ENCODE results near the gene SCUBE2.
A peak's percentile ranks its signal among the peaks of the same experiment; 100 is the strongest.
"Not testable (repeated sequence)": the region's sequence is repeated elsewhere in the genome, so short reads cannot be mapped to it uniquely, and the experiment has no call there.

SCUBE2 gene

DNA sequence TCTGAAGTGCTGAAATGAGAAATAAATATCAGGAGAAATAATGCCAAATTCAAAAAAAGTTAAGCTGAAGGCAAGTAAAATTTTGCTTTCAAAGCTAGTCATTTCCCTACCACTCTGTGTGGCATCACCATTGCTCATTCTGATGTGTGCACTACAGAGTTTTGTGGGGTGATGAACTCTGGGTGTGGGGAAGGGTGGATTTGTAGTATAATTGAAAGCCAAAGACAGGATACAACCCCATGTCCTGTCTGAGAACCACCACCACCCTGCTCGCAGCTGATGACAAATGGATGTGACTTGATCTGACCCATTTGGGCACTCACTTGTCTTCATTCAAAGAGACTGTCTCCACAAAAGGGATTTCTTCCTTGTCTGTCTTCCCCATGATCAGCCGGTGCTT lies 107.8 kb downstream of the SCUBE2 start:
- FAIRE-seq (no peak), DNase-seq (ENCODE audit: extremely low spot score, insufficient read length, low read depth) (no peak)

DNA sequence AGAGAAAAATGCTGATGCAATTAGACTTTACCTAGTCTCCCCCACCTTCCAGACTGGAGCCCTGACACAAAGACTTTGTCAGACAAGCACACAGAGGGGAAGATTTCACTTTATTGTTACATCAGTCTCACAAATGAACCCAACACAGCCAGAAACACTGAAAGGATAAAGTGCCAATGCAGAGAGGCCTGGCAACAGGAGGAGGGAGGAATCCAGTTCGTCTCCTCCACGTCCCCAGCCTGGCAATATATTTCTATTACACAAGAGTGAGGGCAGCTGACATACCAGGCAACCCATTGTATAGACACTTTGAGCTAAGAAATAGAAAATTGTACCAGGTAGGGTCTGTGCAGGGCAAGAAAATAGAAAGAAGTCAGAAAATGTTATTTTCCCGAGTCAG lies 110.9 kb downstream of the SCUBE2 start:
- no peak for DNase-seq (ENCODE audit: extremely low spot score, insufficient read length, low read depth)
- no peak for FAIRE-seq

DNA sequence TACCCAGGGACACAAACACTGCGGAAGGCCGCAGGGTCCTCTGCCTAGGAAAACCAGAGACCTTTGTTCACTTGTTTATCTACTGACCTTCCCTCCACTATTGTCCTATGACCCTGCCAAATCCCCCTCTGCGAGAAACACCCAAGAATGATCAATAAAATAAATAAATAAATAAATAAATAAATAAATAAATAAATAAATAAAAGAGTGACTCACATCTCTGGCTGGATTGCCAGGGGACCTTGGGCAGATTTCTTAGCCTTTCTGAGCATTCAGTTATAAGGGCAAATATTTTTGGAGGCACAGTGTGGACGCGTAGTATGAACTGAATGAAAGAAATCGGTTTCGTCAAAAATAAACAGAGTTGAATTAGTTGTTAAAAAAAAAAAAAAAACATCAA lies 112.0 kb downstream of the SCUBE2 start:
- not testable (repeated sequence) for DNase-seq (ENCODE audit: extremely low spot score, insufficient read length, low read depth)
- peak; percentile 9 for FAIRE-seq

DNA sequence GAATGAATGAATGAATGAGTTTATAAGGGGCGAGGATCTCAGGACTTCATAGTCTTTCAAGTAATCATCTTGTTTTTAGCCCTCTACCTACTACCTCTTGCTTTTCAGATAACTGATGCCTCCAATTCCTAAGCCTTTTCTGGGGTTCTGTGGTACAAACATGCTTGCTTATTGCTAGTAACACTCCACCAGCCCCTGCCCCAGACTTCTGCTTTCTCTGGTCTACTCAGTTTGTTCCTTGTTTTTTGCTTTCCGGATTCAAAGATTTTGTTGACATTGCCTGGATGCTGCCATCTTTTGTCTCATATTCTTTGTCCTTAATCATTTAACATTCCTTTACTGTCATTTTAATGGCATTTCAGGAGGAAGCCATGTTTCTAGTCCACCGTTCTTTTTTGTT lies 118.3 kb downstream of the SCUBE2 start:
- DNase-seq (ENCODE audit: extremely low spot score, insufficient read length, low read depth), result no peak
- no peak for FAIRE-seq

DNA sequence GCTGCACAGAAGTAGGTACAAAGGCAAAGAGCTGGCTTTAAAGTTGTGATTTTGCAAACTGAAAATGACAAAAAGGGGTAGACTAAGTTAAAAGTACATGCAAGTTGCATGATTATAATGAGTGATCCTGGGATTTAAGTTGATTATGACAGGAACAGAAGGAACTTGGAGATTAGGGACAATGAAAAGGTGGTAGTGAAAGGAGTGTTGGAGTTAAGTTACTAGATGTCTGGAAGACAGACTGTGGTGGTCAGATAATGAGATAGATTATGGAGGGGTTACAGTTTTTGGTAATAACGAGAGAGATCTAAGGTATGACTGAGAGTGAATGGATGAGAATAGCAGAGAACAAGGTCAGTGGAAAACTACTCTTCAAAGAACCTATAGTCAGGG lies 119.5 kb downstream of the SCUBE2 start:
- FAIRE-seq (no peak), DNase-seq (ENCODE audit: extremely low spot score, insufficient read length, low read depth) (no peak)

DNA sequence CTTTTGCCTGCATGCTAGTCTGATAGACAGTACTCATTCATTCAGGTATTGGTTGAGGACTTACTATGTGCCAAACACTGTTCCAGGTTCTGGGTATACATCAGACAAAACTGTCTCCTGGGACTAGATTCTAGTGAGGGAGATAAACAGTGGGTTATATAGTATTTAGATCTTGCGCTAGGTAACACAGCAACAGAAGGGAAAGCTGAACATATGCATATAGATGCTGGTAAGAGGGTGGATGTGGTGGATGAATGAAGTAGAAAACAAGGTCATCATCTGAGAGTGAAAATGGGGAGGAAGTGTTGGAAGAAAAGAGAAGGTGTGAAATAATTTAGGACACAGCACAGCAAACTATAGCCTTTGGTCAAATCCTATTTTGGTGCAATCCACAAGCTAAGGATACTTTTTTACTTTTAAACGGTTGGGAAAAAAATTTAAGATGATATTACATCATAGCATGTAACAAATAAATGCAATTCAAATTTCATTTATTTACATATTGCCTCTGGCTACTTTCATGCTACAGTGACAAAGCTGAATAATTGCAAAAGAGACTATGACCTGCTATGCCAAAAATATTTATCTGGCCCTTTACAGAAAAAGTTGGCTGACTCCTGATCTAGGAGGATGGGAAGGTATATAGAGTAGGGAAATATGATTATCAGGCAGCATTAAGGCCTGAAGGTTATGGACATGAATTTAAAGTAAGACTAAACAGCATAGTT lies 120.0 kb downstream of the SCUBE2 start:
- FAIRE-seq (no peak), DNase-seq (ENCODE audit: extremely low spot score, insufficient read length, low read depth) (no peak)

Measured in GM18507 (cell line).